MM.1S (cell line): Measurements from ENCODE around the gene BAG2.

Experiments used
- DNase-seq: peaks from one replicate; pipeline ENCODE4 v3.0.0-alpha.2; 2015
- H2AFZ ChIP-seq: fragments of 300-600 bp; sonication (generic); 2 replicates; pipeline ENCODE4 v1.6.0; 2016; ENCODE audit warnings: antibody characterized with exemption, low read length
- H3F3A ChIP-seq: fragments of 300-600 bp; sonication (generic); 2 replicates; pipeline ENCODE4 v1.6.1; 2016; ENCODE audit warnings: mild to moderate bottlenecking, antibody characterized with exemption, low read length, moderate library complexity, mixed read lengths; ENCODE audit not compliant: insufficient read depth
- H3K27ac ChIP-seq: fragments of 300-600 bp; sonication (generic); 2 replicates; pipeline ENCODE4 v1.5.1; 2016; ENCODE audit warnings: mild to moderate bottlenecking, low read length
- H3K27me3 ChIP-seq: fragments of 300-600 bp; sonication (generic); replicated peaks from 2 replicates; pipeline ENCODE4 v1.6.0; 2016; ENCODE audit warnings: low read length; ENCODE audit not compliant: insufficient read depth
- H3K36me3 ChIP-seq: fragments of 300-600 bp; sonication (generic); replicated peaks from 2 replicates; pipeline ENCODE4 v1.6.1; 2016; ENCODE audit warnings: mild to moderate bottlenecking, low read length, mixed read lengths; ENCODE audit not compliant: insufficient read depth
- H3K4me1 ChIP-seq: fragments of 300-600 bp; sonication (generic); 2 replicates; pipeline ENCODE4 v1.6.1; 2016; ENCODE audit warnings: low read length, mixed read lengths
- H3K4me2 ChIP-seq: fragments of 300-600 bp; sonication (generic); 2 replicates; pipeline ENCODE4 v1.6.0; 2016; ENCODE audit warnings: low read depth, low read length
- H3K4me3 ChIP-seq: fragments of 300-600 bp; sonication (generic); 2 replicates; pipeline ENCODE4 v1.5.1; 2016; ENCODE audit warnings: low read length, mixed read lengths
- H3K79me2 ChIP-seq: fragments of 300-600 bp; sonication (generic); 2 replicates; pipeline ENCODE4 v1.6.1; 2016; ENCODE audit warnings: mixed run types, low read length, mixed read lengths
- H3K9ac ChIP-seq: fragments of 300-600 bp; sonication (generic); 2 replicates; pipeline ENCODE4 v1.6.1; 2016; ENCODE audit warnings: low read length, mixed read lengths
- H3K9me2 ChIP-seq: fragments of 300-600 bp; sonication (generic); replicated peaks from 2 replicates; pipeline ENCODE4 v1.6.1; 2016; ENCODE audit warnings: mild to moderate bottlenecking, low read length, mixed read lengths; ENCODE audit not compliant: insufficient read depth
- H3K9me3 ChIP-seq: fragments of 300-600 bp; sonication (generic); replicated peaks from 2 replicates; pipeline ENCODE4 v1.6.1; 2016; ENCODE audit warnings: mild to moderate bottlenecking, low read length, mixed read lengths; ENCODE audit not compliant: insufficient read depth
- H4K20me1 ChIP-seq: fragments of 300-600 bp; sonication (generic); 2 replicates; pipeline ENCODE4 v1.6.1; 2016; ENCODE audit warnings: mild to moderate bottlenecking, low read length, moderate library complexity, mixed read lengths; ENCODE audit not compliant: insufficient read depth
- EZH2 ChIP-seq: fragments of 300-600 bp; sonication (generic); optimal IDR thresholded peaks from 2 replicates; pipeline ENCODE3; 2017; ENCODE audit warnings: low read depth, mild to moderate bottlenecking, antibody characterized with exemption, low read length, mixed read lengths
- EZH2phosphoT487 ChIP-seq: fragments of 300-600 bp; sonication (generic); IDR thresholded peaks from 2 replicates; pipeline ENCODE4 v1.6.1; 2018; ENCODE audit warnings: antibody characterized with exemption, low read length
- TF ChIP-seq, protein P1 (sequence below): fragments of 300-600 bp; sonication (generic); IDR thresholded peaks from 2 replicates; pipeline ENCODE4 v1.5.1; 2016; ENCODE audit warnings: antibody characterized with exemption, low read length, mixed read lengths

The BAG2 gene

DNA sequence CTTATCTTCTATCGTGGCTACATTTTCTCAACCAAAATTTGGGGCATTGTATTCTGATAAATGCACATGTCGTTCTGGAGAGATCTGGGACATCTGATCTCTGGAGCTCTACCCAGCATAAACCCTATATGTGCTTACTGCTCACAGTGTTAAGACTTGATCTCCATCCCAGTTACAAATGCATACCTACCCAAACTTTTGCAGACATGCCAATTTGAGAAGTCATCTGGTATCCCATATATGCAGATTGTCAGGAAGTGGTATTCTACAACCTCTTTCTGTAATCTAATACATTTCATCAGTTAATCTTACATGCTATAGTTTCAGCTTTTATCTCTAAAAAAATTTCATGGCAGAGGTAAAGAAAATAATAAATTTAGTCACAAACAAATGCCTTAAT lies 11.2 kb downstream of the BAG2 start:
- Histone ChIP-seq H3K9ac (no peak overlapping the region), H3K9me3 (no peaks in the 10 kb centered on the region)
- DNase-seq = no peak

DNA sequence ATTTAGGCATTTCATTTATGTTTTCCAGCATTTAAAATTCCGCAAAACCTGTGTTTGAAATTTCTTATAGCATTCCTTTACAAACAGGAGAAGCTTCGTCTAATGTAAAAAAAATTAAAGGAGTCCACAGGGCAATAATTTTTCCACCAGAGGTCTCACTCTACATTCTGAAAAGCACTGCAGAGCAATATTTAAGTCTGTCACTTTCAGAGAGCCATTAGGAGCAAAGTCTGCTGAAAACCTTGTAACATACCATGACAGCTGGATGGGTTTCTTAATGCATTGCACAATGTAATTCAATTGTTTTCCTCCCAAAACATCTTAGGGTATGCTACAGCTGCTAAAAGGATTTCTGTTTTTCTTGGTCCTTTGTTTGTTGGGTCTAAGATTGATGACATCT lies 18.0 kb downstream of the BAG2 start:
- TF ChIP-seq, protein P1, sequence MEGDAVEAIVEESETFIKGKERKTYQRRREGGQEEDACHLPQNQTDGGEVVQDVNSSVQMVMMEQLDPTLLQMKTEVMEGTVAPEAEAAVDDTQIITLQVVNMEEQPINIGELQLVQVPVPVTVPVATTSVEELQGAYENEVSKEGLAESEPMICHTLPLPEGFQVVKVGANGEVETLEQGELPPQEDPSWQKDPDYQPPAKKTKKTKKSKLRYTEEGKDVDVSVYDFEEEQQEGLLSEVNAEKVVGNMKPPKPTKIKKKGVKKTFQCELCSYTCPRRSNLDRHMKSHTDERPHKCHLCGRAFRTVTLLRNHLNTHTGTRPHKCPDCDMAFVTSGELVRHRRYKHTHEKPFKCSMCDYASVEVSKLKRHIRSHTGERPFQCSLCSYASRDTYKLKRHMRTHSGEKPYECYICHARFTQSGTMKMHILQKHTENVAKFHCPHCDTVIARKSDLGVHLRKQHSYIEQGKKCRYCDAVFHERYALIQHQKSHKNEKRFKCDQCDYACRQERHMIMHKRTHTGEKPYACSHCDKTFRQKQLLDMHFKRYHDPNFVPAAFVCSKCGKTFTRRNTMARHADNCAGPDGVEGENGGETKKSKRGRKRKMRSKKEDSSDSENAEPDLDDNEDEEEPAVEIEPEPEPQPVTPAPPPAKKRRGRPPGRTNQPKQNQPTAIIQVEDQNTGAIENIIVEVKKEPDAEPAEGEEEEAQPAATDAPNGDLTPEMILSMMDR = peak; percentile 19
- TF ChIP-seq EZH2 (no peak), EZH2phosphoT487 (no peak)
- H3K9me2 ChIP-seq = no peaks in the 10 kb centered on the region
- H3K9ac ChIP-seq = no peak overlapping the region
- no peaks in the 10 kb centered on the region for H3K9me3 ChIP-seq
- H3K79me2 ChIP-seq = no peaks in the 10 kb centered on the region
- no peaks in the 10 kb centered on the region for H3K4me1 ChIP-seq
- no peak overlapping the region for H3K27ac ChIP-seq
- no peaks in the 10 kb centered on the region for H3F3A ChIP-seq
- no peaks in the 10 kb centered on the region for H3K27me3 ChIP-seq
- H4K20me1 ChIP-seq = no peaks in the 10 kb centered on the region
- no peaks in the 10 kb centered on the region for H3K36me3 ChIP-seq
- H3K4me2 ChIP-seq = no peak overlapping the region
- DNase-seq = no peak
- H3K4me3 ChIP-seq = no peak overlapping the region
- H2AFZ ChIP-seq = no peak overlapping the region

More for the DNA sequence above, 11.2 kb downstream of the BAG2 start:
- H3K27ac ChIP-seq = no peak overlapping the region
- H3K27me3 ChIP-seq = no peaks in the 10 kb centered on the region
- no peaks in the 10 kb centered on the region for H3K9me2 ChIP-seq
- H3K4me2 ChIP-seq = no peak overlapping the region
- no peaks in the 10 kb centered on the region for H3K36me3 ChIP-seq
- no peaks in the 10 kb centered on the region for H3K4me1 ChIP-seq
- no peak for TF ChIP-seq EZH2
- TF ChIP-seq, protein P1 = no peak
- no peak for TF ChIP-seq EZH2phosphoT487
- H3K4me3 ChIP-seq = no peak overlapping the region
- H3F3A ChIP-seq = no peaks in the 10 kb centered on the region
- H4K20me1 ChIP-seq = no peaks in the 10 kb centered on the region
- no peak overlapping the region for H2AFZ ChIP-seq
- 0 out of 2 replicates have a peak, but pooled peaks cover 1% of the 10 kb centered on the region for H3K79me2 ChIP-seq

- no peaks in the 10 kb centered on the region for H4K20me1 ChIP-seq
- no peak for DNase-seq
- H3K4me2 ChIP-seq = no peak overlapping the region
- no peaks in the 10 kb centered on the region for H3K36me3 ChIP-seq
- H3K9me2 ChIP-seq = no peaks in the 10 kb centered on the region
- H3K9ac ChIP-seq = no peak overlapping the region
- no peak overlapping the region for H3K27ac ChIP-seq
- H3F3A ChIP-seq = no peaks in the 10 kb centered on the region
- no peak overlapping the region for H3K4me3 ChIP-seq
- TF ChIP-seq EZH2phosphoT487 = no peak
- TF ChIP-seq, protein P1 = no peak
- no peak for TF ChIP-seq EZH2
- H3K9me3 ChIP-seq = no peaks in the 10 kb centered on the region
- no peaks in the 10 kb centered on the region for H3K27me3 ChIP-seq
- H3K79me2 ChIP-seq = no peaks in the 10 kb centered on the region
- H2AFZ ChIP-seq = no peak overlapping the region
- no peaks in the 10 kb centered on the region for H3K4me1 ChIP-seq
Observed at GRCh38 chr6:57193177-57193576, 21.1 kb downstream of the BAG2 start.

DNA sequence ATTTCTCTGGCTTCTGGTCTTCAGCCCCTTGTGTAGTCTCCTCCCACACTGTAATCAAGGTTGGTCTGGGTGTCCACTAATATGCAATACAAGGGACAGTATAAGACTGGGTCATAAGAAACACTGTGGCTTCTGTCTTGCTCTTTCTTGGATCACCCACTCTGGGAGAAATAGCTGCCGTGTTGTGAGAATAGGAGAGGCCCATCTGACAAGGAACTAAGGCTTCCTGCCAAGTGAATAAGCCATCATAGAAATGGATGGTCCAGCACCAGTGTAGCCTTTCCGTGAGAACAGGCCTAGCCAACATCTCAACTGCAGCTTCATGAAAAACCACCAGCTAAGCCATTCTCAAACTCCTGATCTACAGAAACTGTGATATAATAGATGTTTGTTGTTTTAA lies 23.3 kb downstream of the BAG2 start:
- H3K4me2 ChIP-seq = no peak overlapping the region
- no peaks in the 10 kb centered on the region for H3K36me3 ChIP-seq
- no peak overlapping the region for H3K4me3 ChIP-seq
- H4K20me1 ChIP-seq = no peaks in the 10 kb centered on the region
- H2AFZ ChIP-seq = no peak overlapping the region
- no peaks in the 10 kb centered on the region for H3K9me3 ChIP-seq
- H3K27ac ChIP-seq = no peak overlapping the region
- no peaks in the 10 kb centered on the region for H3K79me2 ChIP-seq
- H3K4me1 ChIP-seq = no peaks in the 10 kb centered on the region
- no peaks in the 10 kb centered on the region for H3K27me3 ChIP-seq
- H3K9me2 ChIP-seq = no peaks in the 10 kb centered on the region
- H3F3A ChIP-seq = no peaks in the 10 kb centered on the region
- H3K9ac ChIP-seq = no peak overlapping the region
- DNase-seq = no peak
- TF ChIP-seq EZH2 (no peak), EZH2phosphoT487 (no peak)
- TF ChIP-seq, protein P1 = no peak
